ENCODE data around the gene OLFM2.
"Not testable (repeated sequence)": the region's sequence is repeated elsewhere in the genome, so short reads cannot be mapped to it uniquely, and the experiment has no call there.

Gene OLFM2

GRCh38 chr19:9857920-9858746, 78.2 kb downstream of the OLFM2 start:
- DNase-seq, result peak; percentile 52

GRCh38 chr19:9857076-9857721, 79.1 kb downstream of the OLFM2 start:
- DNase-seq, result no peak

- no peak for DNase-seq
Observed at GRCh38 chr19:9856609-9857008, 79.7 kb downstream of the OLFM2 start.

GRCh38 chr19:9854282-9854846, 82.0 kb downstream of the OLFM2 start:
- DNase-seq, result no peak

GRCh38 chr19:9850235-9850959, 85.9 kb downstream of the OLFM2 start:
- no peak for DNase-seq

GRCh38 chr19:9849791-9850190, 86.5 kb downstream of the OLFM2 start:
- no peak for DNase-seq

- DNase-seq, result no peak
Observed at GRCh38 chr19:9848762-9849161, 87.6 kb downstream of the OLFM2 start.

GRCh38 chr19:9848060-9848459, 88.3 kb downstream of the OLFM2 start:
- DNase-seq, result peak; percentile 52

GRCh38 chr19:9847087-9847671, 89.1 kb downstream of the OLFM2 start:
- peak; percentile 36 for DNase-seq

GRCh38 chr19:9843626-9844273, 92.6 kb downstream of the OLFM2 start:
- not testable (repeated sequence) for DNase-seq

- no peak for DNase-seq
Observed at GRCh38 chr19:9842834-9843625, 93.3 kb downstream of the OLFM2 start.

- no peak for DNase-seq
Observed at GRCh38 chr19:9839415-9839814, 96.9 kb downstream of the OLFM2 start.

- DNase-seq, result no peak
Observed at GRCh38 chr19:9838324-9838723, 98.0 kb downstream of the OLFM2 start.

- no peak for DNase-seq
Observed at GRCh38 chr19:9836021-9836420, 100.3 kb downstream of the OLFM2 start.

- no peak for DNase-seq
Observed at GRCh38 chr19:9835507-9835949, 100.8 kb downstream of the OLFM2 start.

- DNase-seq, result peak; percentile 100
Observed at GRCh38 chr19:9834726-9835506, 101.4 kb downstream of the OLFM2 start, which contains the start of gene PIN1. TSS of gene PIN1 (plus strand) at chr19:9835318. CDS start at chr19:9835345, 27 bp downstream.

- DNase-seq, result no peak
Observed at GRCh38 chr19:9834307-9834725, 102.0 kb downstream of the OLFM2 start.

- no peak for DNase-seq
Observed at GRCh38 chr19:9828551-9829063, 107.7 kb downstream of the OLFM2 start.

GRCh38 chr19:9827289-9828238, 108.8 kb downstream of the OLFM2 start, which contains the start of gene UBL5:
TSS of gene UBL5 (plus strand) at chr19:9827918. CDS start at chr19:9828338, 420 bp downstream.
- DNase-seq, result peak; percentile 92

Measured in CD4-positive, alpha-beta T cell treated with Interleukin-10 for 1 hour (primary cell).